Measurements from ENCODE around the gene KLK6.

KLK6 gene

GRCh38 chr19:50969413-50969760, at the start of gene KLK6:
TSS of gene KLK6 (minus strand) at chr19:50969591. CDS start at chr19:50968104, 1,487 bp downstream.
- no peak for DNase-seq

- no peak for DNase-seq
These were observed 49.6 kb upstream of the KLK6 start for GRCh38 chr19:51018745-51019543.

GRCh38 chr19:51016798-51017683, 47.6 kb upstream of the KLK6 start:
- DNase-seq: no peak

- no peak for DNase-seq
These were observed 46.4 kb upstream of the KLK6 start for GRCh38 chr19:51015691-51016267.

- DNase-seq: no peak
These were observed 44.9 kb upstream of the KLK6 start for GRCh38 chr19:51014242-51014641.

GRCh38 chr19:51012661-51013190, 43.3 kb upstream of the KLK6 start:
- no peak for DNase-seq

GRCh38 chr19:51010066-51010795, 40.8 kb upstream of the KLK6 start:
- no peak for DNase-seq

GRCh38 chr19:51009061-51009891, 39.9 kb upstream of the KLK6 start:
- no peak for DNase-seq

- no peak for DNase-seq
These were observed 38.1 kb upstream of the KLK6 start for GRCh38 chr19:51007488-51007887.

- DNase-seq: no peak
These were observed 37.0 kb upstream of the KLK6 start for GRCh38 chr19:51006406-51006805.

- DNase-seq: no peak
These were observed 35.9 kb upstream of the KLK6 start for GRCh38 chr19:51005248-51005647.

- DNase-seq: no peak
These were observed 33.9 kb upstream of the KLK6 start for GRCh38 chr19:51003316-51003715.

GRCh38 chr19:51002542-51003311, 33.3 kb upstream of the KLK6 start:
- no peak for DNase-seq

- no peak for DNase-seq
These were observed 32.7 kb upstream of the KLK6 start for GRCh38 chr19:51002089-51002532.

GRCh38 chr19:51001515-51001914, 32.1 kb upstream of the KLK6 start, which contains the start of gene KLK8:
TSS of gene KLK8 (minus strand) at chr19:51001604. CDS start at chr19:51001167, 437 bp downstream.
- DNase-seq: no peak

- no peak for DNase-seq
These were observed 31.6 kb upstream of the KLK6 start for GRCh38 chr19:51000981-51001380.

GRCh38 chr19:51000426-51000825, 31.0 kb upstream of the KLK6 start:
- no peak for DNase-seq

- DNase-seq: no peak
These were observed 29.3 kb upstream of the KLK6 start for GRCh38 chr19:50998686-50999085.

- no peak for DNase-seq
These were observed 28.7 kb upstream of the KLK6 start for GRCh38 chr19:50998061-50998460.

- DNase-seq: no peak
These were observed 24.7 kb upstream of the KLK6 start for GRCh38 chr19:50994129-50994528.

- no peak for DNase-seq
These were observed 23.3 kb upstream of the KLK6 start for GRCh38 chr19:50992666-50993035.

Data from NCI-H510A (cell line).